Sigmoid colon (tissue), 7 donors: ENCODE measurements around the gene EED. TPM values are rescaled to one million over a fixed set of nuclear protein-coding genes. Genes with fewer than 3 reads are reported as not detected.

Experiments
- DNase-seq: peaks from one replicate; pipeline ENCODE4 v3.0.0-alpha.2; 2019
- H3K27ac ChIP-seq, 4 donors: fragments of 200-600 bp; sonication (generic); one replicate each; pipeline ENCODE4 v1.5.1; 2016 to 2019; ENCODE audit warnings: mild to moderate bottlenecking in 1 of 4
- H3K27me3 ChIP-seq, 3 donors: fragments of 200-600 bp; sonication (generic); one replicate each; pipeline ENCODE4 v1.5.1; 2019; ENCODE audit warnings: mild to moderate bottlenecking in 1 of 3
- H3K36me3 ChIP-seq, 4 donors: fragments of 200-600 bp; sonication (generic); one replicate each; pipeline ENCODE4 v1.5.1; 2016 to 2019
- H3K4me1 ChIP-seq, 4 donors: fragments of 200-600 bp; sonication (generic); one replicate each; pipeline ENCODE4 v1.5.1; 2017 to 2019
- H3K4me3 ChIP-seq, 4 donors: fragments of 200-600 bp; sonication (generic); one replicate each; pipeline ENCODE4 v1.5.1; 2017 to 2019; ENCODE audit warnings: mild to moderate bottlenecking in 2 of 4, moderate library complexity in 1 of 4
- H3K9me3 ChIP-seq, 4 donors: fragments of 200-600 bp in 3 of 4; sonication (generic) in 3 of 4; one replicate each; pipeline versions ENCODE4 v1.5.1 to v1.6.1; 2013 to 2019
- EP300 ChIP-seq, 4 donors: sonication (generic); formaldehyde crosslinking; IDR thresholded peaks; one replicate each; pipeline ENCODE4 v1.6.1; 2017; ENCODE audit warnings: antibody characterized with exemption in 4 of 4
- POLR2A ChIP-seq, 2 donors: fragments of 450-650 bp; IDR thresholded peaks; one replicate each; pipeline ENCODE4 v1.6.1; 2016; ENCODE audit warnings: antibody characterized with exemption in 2 of 2, mild to moderate bottlenecking in 2 of 2, moderate library complexity in 2 of 2
- POLR2AphosphoS5 ChIP-seq, 4 donors: sonication (generic); formaldehyde crosslinking; IDR thresholded peaks; one replicate each; pipeline ENCODE4 v1.6.1; 2017; ENCODE audit warnings: antibody characterized with exemption in 4 of 4
- WGBS, 2 donors: extraction: QIAGEN DNeasy Blood & Tissue Kit; methylation state at CpG; one replicate each; pipeline ENCODE4 v1.1.7; 2013; 5-methylcytosine and 5-hydroxymethylcytosine counted together
- intact Hi-C: fragments of 100-400 bp; cut with DNase I; formaldehyde crosslinking; loops from one replicate; pipeline ENCODE4 v1.15.1; 2023
- polyA plus RNA-seq, 3 donors: library from polyadenylated mRNA; stranded (reverse); fragments of 200-250 nt; gene quantifications; one replicate each; pipeline ENCODE4 v1.2.3, GENCODE V29; 2013
- total RNA-seq, 4 donors: library from RNA; depleted of rRNA; stranded (reverse); fragments of >200 nt; gene quantifications; one replicate each; pipeline ENCODE4 v1.1.0, GENCODE V29; 2016
- TF ChIP-seq, protein P1 (sequence below), 4 experiments: fragments of 450-650 bp in 3 of 4; fragments of 200-600 bp in 1 of 4; IDR thresholded peaks; one replicate each; pipeline ENCODE4 v1.5.1; 2016 to 2019; ENCODE audit warnings: antibody characterized with exemption in 4 of 4, mild to moderate bottlenecking in 3 of 4, moderate library complexity in 2 of 4
- donor health status: healthy with polysubstance abuse.
- donor health status: Bipolar disorder and iron deficiency.
- donor health status: healthy.

Gene EED
- total and polyA plus RNA-seq, 7 donors, result 12.6 to 28.6 (median 18.2) TPM

DNA sequence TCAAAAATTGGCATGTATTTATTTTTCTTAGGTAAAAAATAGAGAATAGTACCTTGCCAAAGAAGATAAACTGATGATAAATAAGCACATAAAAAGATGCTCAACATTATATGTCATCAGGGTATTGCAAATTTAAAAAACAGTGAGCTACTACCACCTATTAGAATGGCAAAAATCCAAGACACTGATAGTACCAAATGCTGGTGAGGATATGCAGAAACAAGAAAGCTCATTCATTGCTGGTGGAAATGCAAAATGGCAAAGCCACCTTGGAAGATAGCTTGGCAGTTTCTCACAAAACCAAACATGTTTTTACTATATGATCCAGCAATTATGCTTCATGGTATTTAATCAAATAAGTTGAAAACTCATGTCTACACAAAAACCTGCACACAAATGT lies 46.4 kb upstream of the EED start:
- intact Hi-C loops, result no loop called here
- H3K4me1 ChIP-seq, result peaks cover 0 to 48% (median 30%) of the 10 kb centered on the region in 4 donors

GRCh38 chr11:86199354-86199753 lies 45.2 kb upstream of the EED start:
- peak overlapping the region in 1 of 4 donors; percentile 5 for H3K27ac ChIP-seq
- peaks cover 0 to 36% (median 22%) of the 10 kb centered on the region in 4 donors for H3K4me1 ChIP-seq
- no peak overlapping the region for H3K4me3 ChIP-seq
- no peaks in the 10 kb centered on the region for H3K9me3 ChIP-seq
- no peaks in the 10 kb centered on the region for H3K27me3 ChIP-seq
- intact Hi-C loops, result no loop called here
- TF ChIP-seq EP300 (IDR thresholded peaks at IDR 0.05) (no peak), POLR2AphosphoS5 (IDR thresholded peaks at IDR 0.05) (no peak), POLR2A (IDR thresholded peaks at IDR 0.05) (no peak)
- TF ChIP-seq, protein P1, sequence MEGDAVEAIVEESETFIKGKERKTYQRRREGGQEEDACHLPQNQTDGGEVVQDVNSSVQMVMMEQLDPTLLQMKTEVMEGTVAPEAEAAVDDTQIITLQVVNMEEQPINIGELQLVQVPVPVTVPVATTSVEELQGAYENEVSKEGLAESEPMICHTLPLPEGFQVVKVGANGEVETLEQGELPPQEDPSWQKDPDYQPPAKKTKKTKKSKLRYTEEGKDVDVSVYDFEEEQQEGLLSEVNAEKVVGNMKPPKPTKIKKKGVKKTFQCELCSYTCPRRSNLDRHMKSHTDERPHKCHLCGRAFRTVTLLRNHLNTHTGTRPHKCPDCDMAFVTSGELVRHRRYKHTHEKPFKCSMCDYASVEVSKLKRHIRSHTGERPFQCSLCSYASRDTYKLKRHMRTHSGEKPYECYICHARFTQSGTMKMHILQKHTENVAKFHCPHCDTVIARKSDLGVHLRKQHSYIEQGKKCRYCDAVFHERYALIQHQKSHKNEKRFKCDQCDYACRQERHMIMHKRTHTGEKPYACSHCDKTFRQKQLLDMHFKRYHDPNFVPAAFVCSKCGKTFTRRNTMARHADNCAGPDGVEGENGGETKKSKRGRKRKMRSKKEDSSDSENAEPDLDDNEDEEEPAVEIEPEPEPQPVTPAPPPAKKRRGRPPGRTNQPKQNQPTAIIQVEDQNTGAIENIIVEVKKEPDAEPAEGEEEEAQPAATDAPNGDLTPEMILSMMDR (IDR thresholded peaks at IDR 0.05), result no peak
- 97% methylated on average over 1 of the region's 1 CpG for WGBS, 2 donors
- no peaks in the 10 kb centered on the region for H3K36me3 ChIP-seq
- no peak for DNase-seq

More for the DNA sequence above, 46.4 kb upstream of the EED start:
- no peak for TF ChIP-seq EP300 (IDR thresholded peaks at IDR 0.05)
- no peak for TF ChIP-seq POLR2AphosphoS5 (IDR thresholded peaks at IDR 0.05)
- no peak for DNase-seq
- Histone ChIP-seq H3K4me3 (no peak overlapping the region), H3K36me3 (no peaks in the 10 kb centered on the region), H3K27ac (no peak overlapping the region), H3K27me3 (no peaks in the 10 kb centered on the region), H3K9me3 (no peaks in the 10 kb centered on the region)

DNA sequence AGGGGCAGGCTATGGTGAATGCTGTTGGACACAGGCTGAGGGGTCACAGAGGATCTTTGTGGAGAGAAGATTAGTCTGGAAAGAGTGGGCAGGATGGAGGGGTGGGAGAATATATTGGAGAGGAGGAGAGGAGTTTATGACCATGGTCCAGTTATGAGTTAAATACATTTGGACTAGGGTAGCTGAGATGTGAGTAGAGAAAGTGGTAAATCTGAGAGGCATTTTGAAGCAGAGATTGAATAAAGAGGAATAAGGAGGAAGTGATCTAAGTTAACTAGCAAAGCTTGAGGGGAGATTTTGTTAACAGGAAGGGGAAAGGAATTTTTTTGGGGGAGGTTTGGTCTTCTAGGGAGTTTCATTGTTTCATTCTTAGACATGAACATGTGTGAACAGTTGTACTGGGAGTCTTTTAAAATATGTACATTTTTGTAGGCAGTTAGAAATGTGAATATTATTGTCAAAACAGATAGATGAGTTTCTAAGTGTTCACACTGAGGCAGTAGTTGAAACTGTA lies 43.1 kb upstream of the EED start:
- TF ChIP-seq EP300 (IDR thresholded peaks at IDR 0.05) (no peak), POLR2AphosphoS5 (IDR thresholded peaks at IDR 0.05) (no peak), POLR2A (IDR thresholded peaks at IDR 0.05) (no peak)
- TF ChIP-seq, protein P1 (IDR thresholded peaks at IDR 0.05), result no peak
- peaks cover 0 to 35% (median 22%) of the 10 kb centered on the region in 4 donors for H3K4me1 ChIP-seq
- no peaks in the 10 kb centered on the region for H3K9me3 ChIP-seq
- no peak for DNase-seq
- H3K27ac ChIP-seq, result no peak overlapping the region
- no peaks in the 10 kb centered on the region for H3K27me3 ChIP-seq
- H3K36me3 ChIP-seq, result no peaks in the 10 kb centered on the region
- intact Hi-C loops, result no loop called here
- no peak overlapping the region for H3K4me3 ChIP-seq

GRCh38 chr11:86202013-86202336 lies 42.6 kb upstream of the EED start:
- peak overlapping the region in 2 of 4 donors; percentile 22 to 35 for H3K27ac ChIP-seq
- DNase-seq, result no peak
- no peaks in the 10 kb centered on the region for H3K9me3 ChIP-seq
- peaks cover 0 to 30% (median 20%) of the 10 kb centered on the region in 4 donors for H3K4me1 ChIP-seq
- no peaks in the 10 kb centered on the region for H3K27me3 ChIP-seq
- TF ChIP-seq EP300 (IDR thresholded peaks at IDR 0.05), result no peak
- TF ChIP-seq, protein P1 (IDR thresholded peaks at IDR 0.05), result no peak
- no peak for TF ChIP-seq POLR2A (IDR thresholded peaks at IDR 0.05)
- no peak for TF ChIP-seq POLR2AphosphoS5 (IDR thresholded peaks at IDR 0.05)
- H3K4me3 ChIP-seq, result peak overlapping the region in 3 of 4 donors; percentile 17 to 26 (median 26)
- H3K36me3 ChIP-seq, result no peaks in the 10 kb centered on the region
- intact Hi-C loops, result no loop called here

DNA sequence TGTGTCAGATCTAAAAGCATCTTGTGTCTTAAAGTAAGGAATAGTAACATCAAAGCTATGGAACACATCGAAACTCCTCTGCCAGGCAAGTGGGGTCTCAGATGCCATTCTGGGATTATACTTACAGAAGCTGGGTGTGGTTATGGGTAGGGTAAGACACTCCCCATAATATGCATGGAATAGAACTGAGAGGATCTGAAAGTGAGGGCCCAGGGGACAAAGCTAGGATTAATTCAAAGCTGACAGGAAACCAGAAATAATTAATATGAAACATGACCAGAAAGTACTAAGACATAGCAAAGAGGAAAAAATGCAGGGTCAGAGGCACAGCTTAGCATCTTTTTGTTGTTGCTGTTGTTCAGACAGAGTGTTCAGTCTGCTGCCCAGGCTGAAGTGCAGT lies 40.2 kb upstream of the EED start:
- H3K4me1 ChIP-seq, result peaks cover 0 to 12% (median 10%) of the 10 kb centered on the region in 4 donors
- H3K36me3 ChIP-seq, result no peaks in the 10 kb centered on the region
- H3K27ac ChIP-seq, result no peak overlapping the region
- no peaks in the 10 kb centered on the region for H3K9me3 ChIP-seq
- intact Hi-C loops, result no loop called here
- no peak for DNase-seq
- no peaks in the 10 kb centered on the region for H3K27me3 ChIP-seq
- TF ChIP-seq POLR2AphosphoS5 (IDR thresholded peaks at IDR 0.05), result no peak
- no peak for TF ChIP-seq POLR2A (IDR thresholded peaks at IDR 0.05)
- TF ChIP-seq, protein P1 (IDR thresholded peaks at IDR 0.05), result no peak
- TF ChIP-seq EP300 (IDR thresholded peaks at IDR 0.05), result no peak
- 89 to 97% methylated on average over 1 of the region's 1 CpG for WGBS, 2 donors
- no peak overlapping the region for H3K4me3 ChIP-seq
